CD4-positive, alpha-beta T cell treated with Interleukin-2 at 100 ng/mL for 4 hours (primary cell): ENCODE measurements around the gene INPP5D.
A peak's percentile ranks its signal among the peaks of the same experiment; 100 is the strongest.

Source experiments
- DNase-seq: peaks from one replicate; pipeline ENCODE4 v3.0.0-alpha.2; 2020; ENCODE audit warnings: low spot score

Gene INPP5D

DNA sequence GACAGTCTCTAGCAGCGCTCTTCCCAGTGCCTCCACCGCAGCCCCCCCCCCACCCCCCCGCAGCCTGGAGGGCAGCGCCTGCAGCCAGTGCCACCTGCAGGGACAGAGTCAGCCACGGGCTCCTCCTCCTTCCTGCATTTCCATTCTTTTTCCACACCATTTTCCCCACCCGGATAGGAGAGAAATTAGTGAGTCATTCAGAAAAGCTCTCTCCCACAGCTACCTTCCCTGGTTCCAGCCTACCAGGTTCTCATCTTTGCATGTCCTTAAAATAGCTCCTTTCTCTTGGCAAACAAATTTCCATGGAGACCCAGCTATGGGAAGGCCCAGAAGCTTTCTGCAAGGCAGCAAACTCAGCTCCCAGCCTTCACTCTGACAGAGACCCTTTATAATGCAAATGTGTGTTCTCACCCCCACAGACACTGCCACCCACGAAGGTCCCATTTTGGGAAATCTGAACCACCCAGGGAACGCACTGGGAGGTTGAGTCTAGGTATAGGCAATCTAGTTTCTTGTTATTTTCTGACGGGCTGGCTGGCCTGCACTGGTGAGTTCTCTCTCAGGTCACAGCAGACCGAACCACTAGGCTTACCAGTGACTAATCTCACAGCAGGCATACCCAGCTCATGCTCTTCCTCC, 149.5 kb downstream of the INPP5D start:
- no peak for DNase-seq

GRCh38 chr2:233210281-233210680, 150.1 kb downstream of the INPP5D start:
- DNase-seq: no peak

GRCh38 chr2:233210843-233211547, 150.9 kb downstream of the INPP5D start:
- DNase-seq: no peak

GRCh38 chr2:233211548-233211895, 151.4 kb downstream of the INPP5D start:
- DNase-seq: no peak

DNA sequence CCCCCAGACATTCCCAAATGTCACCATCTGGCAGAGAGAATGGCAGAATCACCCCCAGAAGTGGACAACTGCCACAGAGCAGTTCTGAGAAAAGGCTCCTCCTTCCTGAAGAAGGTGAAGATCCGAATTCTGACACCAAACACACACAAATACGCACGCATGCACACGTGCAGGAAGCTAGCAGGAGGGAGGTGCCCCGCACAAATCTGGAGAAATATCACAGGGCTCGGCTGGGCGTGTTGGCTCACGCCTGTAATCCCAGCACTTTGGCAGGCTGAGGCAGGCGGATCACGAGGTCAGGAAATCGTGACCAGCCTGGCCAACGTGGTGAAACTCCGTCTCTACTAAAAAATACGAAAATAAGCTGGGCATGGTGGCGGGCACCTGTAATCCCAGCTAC, 152.9 kb downstream of the INPP5D start:
- DNase-seq: no peak

GRCh38 chr2:233213975-233214374, 153.8 kb downstream of the INPP5D start:
- DNase-seq: no peak

DNA sequence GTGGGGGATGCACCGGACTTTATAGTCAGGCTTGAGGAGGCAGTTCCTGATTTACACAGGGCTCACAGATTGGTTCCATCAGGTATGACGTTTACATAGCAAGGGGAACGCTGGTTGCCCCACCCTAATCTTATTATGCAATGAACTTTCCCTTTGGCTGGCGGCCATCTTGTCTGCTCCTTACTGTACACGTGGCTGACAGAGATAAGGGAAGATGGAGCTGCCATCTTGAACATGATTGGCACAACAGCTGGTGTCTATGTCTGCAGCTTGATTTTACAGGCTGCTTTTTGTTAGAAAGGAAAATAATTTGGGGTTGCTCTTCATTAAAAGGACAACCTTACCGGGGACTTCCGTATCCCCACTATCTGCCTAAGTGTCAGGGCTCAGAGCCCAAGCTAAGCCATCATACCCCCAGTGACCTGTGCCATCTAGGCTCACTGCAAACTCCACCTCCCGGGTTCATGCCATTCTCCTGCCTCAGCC, 157.8 kb downstream of the INPP5D start:
- no peak for DNase-seq

GRCh38 chr2:233218836-233219235, 158.7 kb downstream of the INPP5D start:
- DNase-seq: no peak

GRCh38 chr2:233219848-233220247, 159.7 kb downstream of the INPP5D start:
- DNase-seq: no peak

GRCh38 chr2:233221378-233222063, 161.4 kb downstream of the INPP5D start:
- DNase-seq: no peak

DNA sequence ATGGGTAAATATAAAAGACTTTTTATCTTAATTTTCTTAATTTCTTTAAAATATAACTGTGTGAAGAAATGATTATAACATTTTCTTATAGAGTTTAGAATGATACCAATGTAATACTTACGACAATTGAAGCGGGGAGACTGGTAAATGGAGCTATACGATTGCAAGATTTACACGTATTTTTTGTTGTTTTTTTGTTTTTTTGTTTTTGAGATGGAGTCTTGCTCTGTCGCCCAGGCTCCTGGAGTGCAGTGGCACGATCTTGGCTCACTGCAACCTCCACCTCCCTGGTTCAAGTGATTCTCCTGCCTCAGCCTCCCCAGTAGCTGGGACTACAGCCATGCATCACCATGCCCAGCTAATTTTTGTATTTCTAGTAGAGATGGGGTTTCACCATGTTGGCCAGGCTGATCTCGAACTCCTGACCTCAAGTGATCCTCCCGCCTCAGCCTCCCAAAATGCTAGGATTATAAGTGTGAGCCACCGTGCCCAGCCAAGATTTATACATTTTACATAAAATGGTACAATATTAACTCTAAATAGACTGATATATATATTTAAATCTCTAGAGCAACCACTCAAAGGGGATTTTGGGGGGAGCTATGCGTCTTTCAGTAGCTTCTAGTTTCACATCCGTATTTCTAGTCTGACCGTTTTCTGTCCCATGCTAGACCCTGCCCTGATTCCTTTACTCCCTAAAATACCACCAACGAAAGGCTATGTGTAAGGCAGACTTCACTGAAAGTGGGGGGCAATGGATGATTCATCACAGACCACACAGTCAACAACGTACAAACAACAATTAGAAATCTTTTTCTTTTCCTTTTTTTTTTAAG, 163.1 kb downstream of the INPP5D start:
- no peak for DNase-seq

- no peak for DNase-seq
Observed at GRCh38 chr2:233225230-233226068, 165.3 kb downstream of the INPP5D start.

GRCh38 chr2:233226511-233227031, 166.4 kb downstream of the INPP5D start:
- DNase-seq: no peak

GRCh38 chr2:233227346-233227978, 167.3 kb downstream of the INPP5D start:
- DNase-seq: no peak

DNA sequence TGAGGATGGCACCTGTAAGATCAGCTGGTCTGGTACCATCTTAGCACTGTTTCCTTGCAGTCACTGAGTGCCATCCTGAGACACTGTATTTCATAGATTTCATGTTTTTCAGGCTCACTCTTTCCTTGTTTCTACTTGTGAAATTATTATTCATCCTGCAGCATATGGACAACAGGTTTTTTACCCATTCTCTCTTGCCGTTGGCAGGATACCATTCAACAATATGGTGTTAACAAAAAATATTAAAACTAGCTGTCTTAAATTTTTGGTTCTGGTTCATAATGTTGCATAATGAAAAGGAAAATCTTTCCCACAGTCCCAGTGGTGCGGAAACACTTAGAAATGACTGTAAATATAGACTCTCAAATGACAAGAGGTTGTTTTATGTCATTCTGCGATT, 168.2 kb downstream of the INPP5D start:
- DNase-seq: no peak

GRCh38 chr2:233233618-233234230, 173.6 kb downstream of the INPP5D start:
- DNase-seq: no peak

DNA sequence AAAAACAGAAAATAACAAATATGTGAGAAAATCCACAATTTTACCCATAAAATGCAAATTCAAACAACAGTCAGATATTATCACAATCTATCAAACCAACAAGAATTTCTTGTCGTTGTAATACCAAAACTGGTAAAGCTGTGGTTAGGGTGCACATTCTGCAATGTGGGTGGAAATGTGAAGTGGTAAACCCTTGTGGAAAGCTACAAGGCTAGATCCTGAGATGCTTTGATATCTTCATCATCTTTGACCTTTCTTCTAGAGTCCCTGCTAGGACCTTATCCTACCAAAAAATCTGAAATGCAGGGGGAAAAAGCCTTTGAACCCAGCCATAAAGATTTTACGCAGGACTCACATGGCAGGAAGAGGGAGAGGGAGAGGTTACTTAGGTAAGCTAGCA, 174.1 kb downstream of the INPP5D start:
- peak; percentile 19 for DNase-seq

DNA sequence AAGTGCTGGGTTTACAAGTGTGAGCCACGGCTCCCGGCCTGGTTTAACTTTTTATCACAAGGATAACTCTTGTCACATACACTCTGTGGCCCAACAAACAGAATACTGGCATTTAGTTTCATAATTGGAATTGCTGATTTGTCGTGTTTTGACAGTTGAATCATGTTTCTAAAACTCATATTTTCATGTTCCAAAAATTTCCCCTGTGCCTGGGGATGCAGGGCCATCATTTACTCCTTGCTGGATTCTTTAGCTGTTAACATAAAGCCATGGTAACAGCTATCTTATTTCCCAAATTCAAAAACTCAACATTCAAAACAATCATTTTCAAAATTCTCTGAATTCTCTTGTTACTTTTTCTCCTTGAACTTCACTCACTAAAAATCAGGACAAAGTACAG, 174.9 kb downstream of the INPP5D start:
- DNase-seq: no peak

DNA sequence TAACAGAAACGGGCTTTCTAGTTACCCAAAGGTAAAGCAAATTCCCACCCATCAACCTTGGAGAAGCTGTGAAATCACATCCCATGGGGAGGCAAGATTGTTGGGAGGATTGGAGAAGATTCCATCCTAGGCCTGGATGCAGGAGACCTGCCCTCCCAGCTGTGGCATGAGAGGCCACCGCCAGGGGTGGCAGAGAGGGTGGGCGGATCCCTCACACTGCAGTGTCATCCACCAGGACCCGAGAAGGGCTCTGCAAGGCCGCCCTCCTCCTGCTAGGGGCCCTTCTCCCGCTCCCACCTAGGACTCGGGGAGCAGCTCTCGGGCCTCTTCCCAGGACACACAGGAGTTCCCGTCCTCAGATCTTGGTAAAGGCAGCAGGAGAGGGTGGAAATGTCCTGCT, 175.8 kb downstream of the INPP5D start:
- DNase-seq: no peak
